ENCODE measurements around the gene SPCS3. TPM values are rescaled to one million over a fixed set of nuclear protein-coding genes. Genes with fewer than 3 reads are reported as not detected.
"Not testable (repeated sequence)": the region's sequence is repeated elsewhere in the genome, so short reads cannot be mapped to it uniquely, and the experiment has no call there.

SPCS3 gene
- total and polyA plus RNA-seq, 5 donors = 33.7 to 139 (median 87.2) TPM

DNA sequence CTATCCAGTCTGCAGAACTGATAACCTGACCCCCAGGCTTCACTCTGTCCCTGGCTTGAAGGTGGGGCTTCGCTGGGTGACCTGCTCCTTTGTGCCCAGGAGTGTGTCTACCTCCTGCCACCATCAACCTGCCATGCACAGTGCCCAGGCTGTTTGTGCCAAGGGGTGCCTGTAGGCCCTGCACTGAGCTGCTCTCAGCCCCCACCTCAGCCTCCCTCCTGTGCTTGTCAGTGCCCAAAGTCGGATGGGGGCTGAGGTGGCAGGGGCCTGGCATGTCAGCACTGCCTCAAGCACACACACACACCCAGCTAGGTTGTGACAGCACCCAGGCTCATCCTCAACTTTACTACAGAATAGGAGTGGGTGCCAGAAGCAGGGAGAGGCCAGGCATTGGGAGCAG lies 23.5 kb downstream of the SPCS3 start:
- no peaks in the 10 kb centered on the region for H3K9me3 ChIP-seq (ENCODE audit: control insufficient read depth, low read length)
- ATAC-seq = no peak
- H3K4me1 ChIP-seq (ENCODE audit: control insufficient read depth, insufficient read depth, low read length) = no peaks in the 10 kb centered on the region
- no peak for DNase-seq
- intact Hi-C loops (cut with DNase I) = loop anchor here (5.0 to 10.0 kb wide), 6 partner anchors 191 to 388 kb away; no protein-coding TSS in a partner anchor
- 95% methylated on average over 2 of the region's 2 CpGs for WGBS
- no peak overlapping the region for H3K4me3 ChIP-seq (ENCODE audit: low read length)
- H3K27ac ChIP-seq (ENCODE audit: low read length) = no peak overlapping the region
- H3K27me3 ChIP-seq (ENCODE audit: control insufficient read depth, insufficient read depth) = no peaks in the 10 kb centered on the region

DNA sequence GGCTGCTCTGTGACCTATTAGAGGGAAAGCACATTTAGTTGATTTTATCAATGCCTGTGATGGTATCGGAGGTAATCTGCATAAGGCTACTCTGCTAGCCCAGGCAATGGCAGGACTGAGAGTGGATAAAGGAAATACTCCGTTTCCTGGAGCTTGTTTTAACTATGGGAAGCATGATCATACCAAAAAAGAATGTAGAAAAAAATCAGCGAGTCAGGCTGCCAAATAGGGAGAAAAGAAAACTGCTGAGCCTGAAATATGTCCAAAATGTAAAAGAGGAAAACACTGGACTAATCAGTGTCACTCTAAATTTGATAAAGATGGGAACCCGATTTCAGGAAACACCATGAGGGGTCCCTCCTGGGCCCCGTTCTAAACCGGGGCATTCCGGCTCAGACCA lies 25.6 kb downstream of the SPCS3 start:
- H3K4me3 ChIP-seq (ENCODE audit: low read length); ATAC-seq; H3K4me1 ChIP-seq (ENCODE audit: control insufficient read depth, insufficient read depth, low read length); H3K27me3 ChIP-seq (ENCODE audit: control insufficient read depth, insufficient read depth); H3K27ac ChIP-seq (ENCODE audit: low read length); H3K9me3 ChIP-seq (ENCODE audit: control insufficient read depth, low read length); DNase-seq: not testable (repeated sequence)
- 42% methylated on average over 7 of the region's 7 CpGs for WGBS
- intact Hi-C loops (cut with DNase I) = loop anchor here in 3 of 4 donors (10.0 kb wide), 3 partner anchors 201 to 391 kb away; no protein-coding TSS in a partner anchor

DNA sequence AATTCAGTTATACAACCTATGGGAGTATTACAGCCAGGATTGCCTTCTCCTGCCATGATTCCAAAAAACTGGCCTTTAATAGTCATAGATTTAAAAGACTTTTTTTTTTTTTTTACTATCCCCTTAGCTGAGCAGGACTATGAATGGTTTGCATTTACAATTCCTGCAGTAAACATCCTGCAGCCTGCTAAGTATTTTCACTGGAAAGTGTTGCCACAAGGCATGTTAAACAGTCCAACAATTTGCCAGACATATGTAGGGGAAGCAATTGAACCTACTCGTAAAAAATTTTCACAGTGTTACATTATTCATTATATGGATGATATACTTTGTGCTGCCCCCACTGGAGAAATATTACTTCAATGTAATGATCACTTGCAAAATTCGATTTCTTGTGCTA lies 27.1 kb downstream of the SPCS3 start:
- H3K27me3 ChIP-seq (ENCODE audit: control insufficient read depth, insufficient read depth); ATAC-seq; H3K9me3 ChIP-seq (ENCODE audit: control insufficient read depth, low read length); DNase-seq; H3K27ac ChIP-seq (ENCODE audit: low read length); H3K4me1 ChIP-seq (ENCODE audit: control insufficient read depth, insufficient read depth, low read length); H3K4me3 ChIP-seq (ENCODE audit: low read length): not testable (repeated sequence)
- 92% methylated on average over 2 of the region's 2 CpGs for WGBS
- intact Hi-C loops (cut with DNase I) = loop anchor here in 3 of 4 donors (10.0 kb wide), 3 partner anchors 202 to 392 kb away; no protein-coding TSS in a partner anchor

- DNase-seq = no peak
- Histone ChIP-seq H3K4me1 (ENCODE audit: control insufficient read depth, insufficient read depth, low read length) (no peaks in the 10 kb centered on the region), H3K9me3 (ENCODE audit: control insufficient read depth, low read length) (no peaks in the 10 kb centered on the region), H3K4me3 (ENCODE audit: low read length) (no peak overlapping the region), H3K27me3 (ENCODE audit: control insufficient read depth, insufficient read depth) (no peaks in the 10 kb centered on the region), H3K27ac (ENCODE audit: low read length) (no peak overlapping the region)
- 95% methylated on average over 5 of the region's 5 CpGs for WGBS
- ATAC-seq = no peak
- intact Hi-C loops (cut with DNase I) = no loop called here
Observed at GRCh38 chr4:176350671-176351070, 30.9 kb downstream of the SPCS3 start.

DNA sequence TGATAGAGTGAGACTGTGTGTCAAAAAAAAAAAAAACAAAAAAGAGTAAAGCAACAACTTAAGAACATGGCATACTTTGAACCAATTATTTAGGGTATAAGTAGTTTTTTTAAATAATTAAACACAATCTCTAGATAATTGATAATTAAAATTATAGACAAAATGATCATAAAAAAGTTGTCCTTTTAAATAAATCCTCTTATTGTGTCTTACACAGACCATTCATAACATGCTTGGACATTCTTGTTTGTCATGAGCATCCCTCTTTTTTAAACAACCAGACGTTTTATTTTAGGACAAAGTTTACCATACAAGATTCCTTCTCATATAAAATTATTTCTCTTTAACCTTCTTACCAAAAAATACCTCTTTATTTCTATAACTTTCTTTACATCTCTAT lies 35.1 kb downstream of the SPCS3 start:
- 81% methylated on average over 1 of the region's 1 CpG for WGBS
- H3K27ac ChIP-seq (ENCODE audit: low read length) = no peak overlapping the region
- no peaks in the 10 kb centered on the region for H3K9me3 ChIP-seq (ENCODE audit: control insufficient read depth, low read length)
- no peak overlapping the region for H3K4me3 ChIP-seq (ENCODE audit: low read length)
- no peak for DNase-seq
- no peaks in the 10 kb centered on the region for H3K4me1 ChIP-seq (ENCODE audit: control insufficient read depth, insufficient read depth, low read length)
- no peaks in the 10 kb centered on the region for H3K27me3 ChIP-seq (ENCODE audit: control insufficient read depth, insufficient read depth)
- ATAC-seq = no peak
- intact Hi-C loops (cut with DNase I) = no loop called here

DNA sequence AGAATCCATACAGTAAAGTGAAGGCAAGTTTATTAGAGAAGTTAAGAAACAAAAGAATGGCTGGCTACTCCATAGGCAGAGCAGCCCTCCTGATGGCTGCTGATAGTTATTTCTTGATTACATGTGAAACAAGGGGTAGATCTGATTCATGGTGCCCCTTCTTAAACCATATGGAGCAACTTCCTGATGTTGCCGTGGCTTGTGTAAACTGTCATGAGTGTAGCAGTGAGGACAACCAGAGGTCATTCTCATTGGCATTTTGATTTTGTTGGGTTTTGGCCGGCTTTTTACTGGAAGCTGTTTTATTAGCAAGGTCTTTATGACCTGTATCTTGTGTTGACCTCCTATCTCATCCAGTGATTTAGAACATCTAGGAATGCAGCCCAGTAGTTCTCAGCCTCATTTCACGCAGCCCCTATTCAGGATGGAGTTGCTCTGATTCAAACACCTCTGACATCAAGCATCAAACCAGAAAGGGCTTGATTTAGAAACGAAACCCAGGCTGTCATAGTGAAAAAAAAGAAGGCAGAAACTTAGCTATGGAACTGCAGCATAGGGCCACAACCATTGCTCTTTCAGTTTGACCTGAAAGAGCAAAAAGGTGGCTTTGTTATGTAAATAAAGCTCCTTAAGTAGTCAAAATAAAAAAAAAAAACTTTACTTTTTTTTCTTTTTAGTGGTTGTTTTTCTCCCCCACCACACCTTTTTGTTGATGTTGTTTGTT lies 37.8 kb downstream of the SPCS3 start:
- 69% methylated on average over 4 of the region's 4 CpGs for WGBS
- Histone ChIP-seq H3K4me1 (ENCODE audit: control insufficient read depth, insufficient read depth, low read length) (no peaks in the 10 kb centered on the region), H3K27ac (ENCODE audit: low read length) (no peak overlapping the region), H3K9me3 (ENCODE audit: control insufficient read depth, low read length) (no peaks in the 10 kb centered on the region), H3K27me3 (ENCODE audit: control insufficient read depth, insufficient read depth) (no peaks in the 10 kb centered on the region), H3K4me3 (ENCODE audit: low read length) (no peak overlapping the region)
- intact Hi-C loops (cut with DNase I) = no loop called here
- ATAC-seq (no peak), DNase-seq (no peak)

- H3K9me3 ChIP-seq (ENCODE audit: control insufficient read depth, low read length) = no peaks in the 10 kb centered on the region
- no peak for DNase-seq
- no peaks in the 10 kb centered on the region for H3K27me3 ChIP-seq (ENCODE audit: control insufficient read depth, insufficient read depth)
- intact Hi-C loops (cut with DNase I) = no loop called here
- H3K27ac ChIP-seq (ENCODE audit: low read length) = no peak overlapping the region
- ATAC-seq = no peak
- 92% methylated on average over 3 of the region's 3 CpGs for WGBS
- no peak overlapping the region for H3K4me3 ChIP-seq (ENCODE audit: low read length)
- H3K4me1 ChIP-seq (ENCODE audit: control insufficient read depth, insufficient read depth, low read length) = no peaks in the 10 kb centered on the region
Observed at GRCh38 chr4:176358083-176358469, 38.3 kb downstream of the SPCS3 start.

DNA sequence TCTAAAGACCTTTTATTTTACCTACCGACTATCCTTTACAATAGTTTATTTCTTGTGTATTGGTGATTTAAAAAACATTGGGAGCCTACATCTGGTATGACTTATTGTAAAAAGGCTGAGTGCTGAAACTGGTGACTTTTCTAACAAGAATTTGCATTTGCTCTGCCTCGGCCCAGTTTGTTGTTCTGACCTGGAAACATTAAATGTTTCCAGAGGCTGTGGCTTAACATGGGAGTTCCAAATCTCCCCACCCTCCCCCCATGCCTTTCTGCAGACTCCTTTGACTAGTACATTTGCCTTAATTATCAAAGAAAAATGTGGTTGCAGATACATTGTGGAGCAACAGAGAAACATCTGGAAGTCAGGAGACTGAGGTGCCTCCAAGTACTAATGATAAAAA lies 39.8 kb downstream of the SPCS3 start:
- WGBS = 73% methylated on average over 2 of the region's 2 CpGs
- intact Hi-C loops (cut with DNase I) = no loop called here
- no peak for DNase-seq
- Histone ChIP-seq H3K4me3 (ENCODE audit: low read length) (no peak overlapping the region), H3K27ac (ENCODE audit: low read length) (no peak overlapping the region), H3K4me1 (ENCODE audit: control insufficient read depth, insufficient read depth, low read length) (no peaks in the 10 kb centered on the region), H3K9me3 (ENCODE audit: control insufficient read depth, low read length) (no peaks in the 10 kb centered on the region), H3K27me3 (ENCODE audit: control insufficient read depth, insufficient read depth) (no peaks in the 10 kb centered on the region)
- no peak for ATAC-seq

DNA sequence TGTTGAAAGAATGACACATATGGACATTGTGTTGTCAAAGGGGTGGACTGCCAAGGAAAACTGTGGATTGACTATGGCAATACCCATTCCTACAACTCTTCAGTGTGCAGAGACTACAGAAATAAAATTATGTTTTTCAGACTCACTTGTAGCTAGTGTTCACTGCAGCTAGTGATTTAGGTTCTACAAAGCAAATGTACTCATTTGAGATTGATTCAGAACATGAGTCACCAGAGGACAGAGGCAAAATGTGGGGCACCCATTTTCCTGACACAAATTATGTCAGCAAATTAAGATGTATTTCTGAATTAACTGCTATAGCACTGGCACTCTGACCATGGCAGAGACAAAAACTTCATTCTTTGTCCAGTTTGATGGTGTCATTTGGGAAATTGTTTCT lies 40.7 kb downstream of the SPCS3 start:
- H3K27me3 ChIP-seq (ENCODE audit: control insufficient read depth, insufficient read depth) = no peaks in the 10 kb centered on the region
- H3K4me1 ChIP-seq (ENCODE audit: control insufficient read depth, insufficient read depth, low read length) = no peaks in the 10 kb centered on the region
- intact Hi-C loops (cut with DNase I) = no loop called here
- ATAC-seq = no peak
- DNase-seq = no peak
- no peak overlapping the region for H3K27ac ChIP-seq (ENCODE audit: low read length)
- no peaks in the 10 kb centered on the region for H3K9me3 ChIP-seq (ENCODE audit: control insufficient read depth, low read length)
- no peak overlapping the region for H3K4me3 ChIP-seq (ENCODE audit: low read length)

DNA sequence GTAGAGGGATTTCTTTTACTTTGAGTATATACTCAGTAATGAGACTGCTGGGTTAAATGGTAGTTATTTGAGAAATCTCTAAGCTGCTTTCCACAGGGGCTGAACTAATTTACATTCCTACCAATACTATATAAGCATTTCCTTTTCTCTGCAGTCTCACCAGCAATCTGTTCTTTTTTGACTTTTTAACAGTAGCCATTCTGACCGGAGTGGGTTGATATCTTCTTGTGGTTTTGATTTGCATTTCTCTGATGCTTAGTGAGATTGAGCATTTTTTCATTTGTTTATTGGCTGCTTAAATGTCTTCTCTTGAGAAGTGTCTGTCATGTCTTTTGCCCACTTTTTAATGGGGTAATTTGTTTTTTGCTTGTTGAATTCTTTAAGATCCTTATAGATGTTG lies 43.3 kb downstream of the SPCS3 start:
- WGBS = 69% methylated on average over 1 of the region's 1 CpG
- H3K27me3 ChIP-seq (ENCODE audit: control insufficient read depth, insufficient read depth) = no peaks in the 10 kb centered on the region
- DNase-seq (no peak), ATAC-seq (no peak)
- H3K9me3 ChIP-seq (ENCODE audit: control insufficient read depth, low read length) = no peaks in the 10 kb centered on the region
- intact Hi-C loops (cut with DNase I) = no loop called here
- H3K4me3 ChIP-seq (ENCODE audit: low read length) = no peak overlapping the region
- no peak overlapping the region for H3K27ac ChIP-seq (ENCODE audit: low read length)
- H3K4me1 ChIP-seq (ENCODE audit: control insufficient read depth, insufficient read depth, low read length) = no peaks in the 10 kb centered on the region

DNA sequence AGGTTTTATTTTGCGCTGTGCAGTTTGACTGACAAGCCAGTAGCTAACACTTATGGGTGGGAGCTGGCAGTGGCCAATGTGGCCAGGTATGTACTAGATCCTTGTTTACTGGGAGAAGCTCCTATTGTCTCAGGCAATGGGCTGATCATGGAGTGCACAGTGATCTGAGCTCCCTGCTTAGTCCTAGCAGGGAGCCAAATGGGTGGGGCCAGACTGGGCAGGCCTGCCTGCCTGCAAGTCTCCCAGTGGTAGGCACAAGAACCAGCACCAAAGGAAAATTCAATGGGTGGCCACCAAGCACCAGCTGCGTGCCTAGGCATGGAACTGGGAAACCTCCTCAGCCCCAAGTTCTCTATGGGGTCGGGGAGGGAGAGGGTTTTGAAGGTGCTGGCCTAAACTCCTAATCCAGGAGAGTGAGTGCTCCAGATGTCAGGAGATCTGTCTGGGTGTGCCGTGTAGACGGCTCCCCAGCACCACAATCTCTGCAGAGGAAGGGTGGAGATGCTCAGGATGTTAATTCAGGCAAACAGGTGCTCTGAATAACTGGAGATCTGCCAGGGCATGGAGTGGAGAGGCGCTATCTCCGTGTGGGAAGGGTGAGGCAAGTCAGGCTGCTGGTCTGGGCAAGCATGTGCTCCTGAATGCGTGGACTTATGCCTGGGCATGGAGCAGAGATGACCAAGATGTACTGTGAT lies 48.2 kb downstream of the SPCS3 start:
- intact Hi-C loops (cut with DNase I) = no loop called here
- no peak for ATAC-seq

More for the DNA sequence above, 48.2 kb downstream of the SPCS3 start:
- Histone ChIP-seq H3K9me3 (ENCODE audit: control insufficient read depth, low read length) (no peaks in the 10 kb centered on the region), H3K4me3 (ENCODE audit: low read length) (no peak overlapping the region), H3K27me3 (ENCODE audit: control insufficient read depth, insufficient read depth) (no peaks in the 10 kb centered on the region), H3K4me1 (ENCODE audit: control insufficient read depth, insufficient read depth, low read length) (no peaks in the 10 kb centered on the region), H3K27ac (ENCODE audit: low read length) (no peak overlapping the region)
- no peak for DNase-seq
- WGBS = 81% methylated on average over 8 of the region's 8 CpGs
